ENCODE results near the gene PRKAR2A.
"Not testable (repeated sequence)": the region's sequence is repeated elsewhere in the genome, so short reads cannot be mapped to it uniquely, and the experiment has no call there.

PRKAR2A gene

DNA sequence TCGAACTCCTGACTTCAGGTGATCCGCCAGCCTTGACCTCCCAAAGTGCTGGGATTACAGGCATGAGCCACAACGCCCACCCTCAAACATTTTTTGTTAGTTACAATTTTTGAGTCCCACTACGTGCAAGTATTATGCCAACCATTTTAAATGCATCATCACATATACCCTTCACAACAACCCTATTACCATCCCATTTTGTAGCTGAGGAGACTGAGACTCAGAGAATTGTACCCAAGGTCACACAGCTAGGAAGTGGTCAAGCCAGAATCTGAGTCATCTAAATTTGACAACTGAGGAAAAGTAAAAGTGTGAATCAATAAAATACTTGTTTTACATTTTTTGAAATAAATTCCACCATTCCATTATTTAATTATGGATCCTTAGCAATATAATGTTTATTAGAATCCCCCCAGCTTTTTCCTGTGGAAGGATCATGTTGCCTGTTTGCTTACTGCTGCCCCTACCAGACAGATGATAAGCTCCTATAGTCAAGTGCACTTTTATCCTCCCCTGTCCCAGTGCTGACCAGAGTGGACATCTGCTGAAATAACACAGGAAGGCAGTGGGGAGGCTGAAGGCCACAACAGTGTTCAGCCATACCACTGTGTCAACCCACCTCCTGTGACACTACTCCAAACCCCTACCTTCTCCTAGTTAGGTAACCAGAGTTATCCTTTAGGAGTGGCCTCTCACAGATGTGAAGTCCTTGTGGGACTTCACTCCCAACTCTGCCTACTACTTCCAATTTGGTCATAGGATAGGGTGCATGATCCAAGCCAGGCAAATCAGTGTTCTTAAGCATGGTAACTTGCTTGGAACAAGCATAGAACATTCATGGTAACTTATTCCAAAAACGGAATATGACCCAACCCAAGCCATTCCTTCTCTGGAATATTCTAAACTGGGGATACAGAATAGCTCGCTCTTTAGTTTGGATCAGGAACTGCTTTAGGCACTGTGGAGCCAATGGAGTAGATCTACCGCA is 28.1 kb downstream of the PRKAR2A start:
- no peak for DNase-seq (ENCODE audit: low read depth)
- no peak overlapping the region for H3K4me3 ChIP-seq (ENCODE audit: low read length)
- TF ChIP-seq, protein P1, sequence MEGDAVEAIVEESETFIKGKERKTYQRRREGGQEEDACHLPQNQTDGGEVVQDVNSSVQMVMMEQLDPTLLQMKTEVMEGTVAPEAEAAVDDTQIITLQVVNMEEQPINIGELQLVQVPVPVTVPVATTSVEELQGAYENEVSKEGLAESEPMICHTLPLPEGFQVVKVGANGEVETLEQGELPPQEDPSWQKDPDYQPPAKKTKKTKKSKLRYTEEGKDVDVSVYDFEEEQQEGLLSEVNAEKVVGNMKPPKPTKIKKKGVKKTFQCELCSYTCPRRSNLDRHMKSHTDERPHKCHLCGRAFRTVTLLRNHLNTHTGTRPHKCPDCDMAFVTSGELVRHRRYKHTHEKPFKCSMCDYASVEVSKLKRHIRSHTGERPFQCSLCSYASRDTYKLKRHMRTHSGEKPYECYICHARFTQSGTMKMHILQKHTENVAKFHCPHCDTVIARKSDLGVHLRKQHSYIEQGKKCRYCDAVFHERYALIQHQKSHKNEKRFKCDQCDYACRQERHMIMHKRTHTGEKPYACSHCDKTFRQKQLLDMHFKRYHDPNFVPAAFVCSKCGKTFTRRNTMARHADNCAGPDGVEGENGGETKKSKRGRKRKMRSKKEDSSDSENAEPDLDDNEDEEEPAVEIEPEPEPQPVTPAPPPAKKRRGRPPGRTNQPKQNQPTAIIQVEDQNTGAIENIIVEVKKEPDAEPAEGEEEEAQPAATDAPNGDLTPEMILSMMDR (conservative IDR thresholded peaks at IDR 0.05; ENCODE audit: low read depth, low read length): no peak

DNA sequence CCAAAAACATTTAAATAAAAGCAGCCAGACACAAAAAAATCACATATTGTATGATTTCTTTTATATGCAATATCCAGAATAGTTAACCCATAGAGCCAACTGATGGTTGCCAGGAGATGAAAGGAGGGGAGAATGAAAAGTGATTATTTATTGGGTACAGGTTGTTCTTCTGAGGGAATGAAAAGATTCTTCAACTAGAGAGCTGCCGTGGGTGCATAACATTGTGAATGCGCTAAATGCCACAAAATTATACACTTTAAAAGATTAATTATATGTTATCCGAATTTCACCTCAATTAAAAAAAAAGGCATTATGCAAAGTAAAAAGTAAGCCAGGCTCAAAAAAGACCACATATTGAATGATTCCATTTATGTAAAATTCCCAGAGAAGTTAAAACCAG is 36.1 kb downstream of the PRKAR2A start:
- TF ChIP-seq, protein P1 (conservative IDR thresholded peaks at IDR 0.05; ENCODE audit: low read depth, low read length): no peak
- DNase-seq (ENCODE audit: low read depth): no peak
- H3K4me3 ChIP-seq (ENCODE audit: low read length): no peak overlapping the region

DNA sequence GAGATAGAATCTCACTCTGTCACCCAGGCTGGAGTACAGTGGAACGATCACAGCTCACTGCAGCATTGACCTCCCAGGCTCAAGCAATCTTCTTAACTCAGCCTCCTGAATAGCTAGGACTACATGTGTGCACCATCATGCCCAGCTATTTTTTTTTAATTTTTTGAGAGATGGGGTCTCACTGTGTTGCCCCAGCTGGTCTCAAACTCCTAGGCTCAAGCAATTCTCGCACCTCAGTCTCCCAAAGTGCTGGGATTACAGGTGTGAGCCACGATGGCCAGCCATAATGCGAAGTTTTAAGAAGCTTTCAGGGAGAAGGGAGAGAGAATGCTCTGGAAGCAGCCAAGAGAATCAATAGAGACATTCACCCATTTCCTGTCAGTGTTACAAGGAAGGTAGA is 42.7 kb downstream of the PRKAR2A start:
- TF ChIP-seq, protein P1 (conservative IDR thresholded peaks at IDR 0.05; ENCODE audit: low read depth, low read length): no peak
- no peak for DNase-seq (ENCODE audit: low read depth)
- no peak overlapping the region for H3K4me3 ChIP-seq (ENCODE audit: low read length)

DNA sequence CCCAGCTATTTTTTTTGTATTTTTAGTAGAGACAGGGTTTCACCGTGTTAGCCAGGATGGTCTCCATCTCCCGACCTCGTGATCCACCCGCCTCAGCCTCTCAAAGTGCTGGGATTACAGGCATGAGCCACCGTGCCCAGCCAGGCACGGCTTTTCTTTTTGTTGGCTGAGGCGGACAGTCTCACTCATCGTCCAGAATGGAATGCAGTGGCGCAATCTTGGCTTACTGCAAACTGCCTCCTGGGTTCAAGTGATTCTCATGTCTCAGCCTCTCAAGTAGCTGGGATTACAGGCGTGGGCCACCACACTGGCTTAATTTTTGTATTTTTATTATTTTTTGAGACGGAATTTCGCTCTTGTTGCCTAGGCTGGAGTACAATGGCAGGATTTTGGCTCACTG is 46.8 kb downstream of the PRKAR2A start:
- DNase-seq (ENCODE audit: low read depth); H3K4me3 ChIP-seq (ENCODE audit: low read length): not testable (repeated sequence)

DNA sequence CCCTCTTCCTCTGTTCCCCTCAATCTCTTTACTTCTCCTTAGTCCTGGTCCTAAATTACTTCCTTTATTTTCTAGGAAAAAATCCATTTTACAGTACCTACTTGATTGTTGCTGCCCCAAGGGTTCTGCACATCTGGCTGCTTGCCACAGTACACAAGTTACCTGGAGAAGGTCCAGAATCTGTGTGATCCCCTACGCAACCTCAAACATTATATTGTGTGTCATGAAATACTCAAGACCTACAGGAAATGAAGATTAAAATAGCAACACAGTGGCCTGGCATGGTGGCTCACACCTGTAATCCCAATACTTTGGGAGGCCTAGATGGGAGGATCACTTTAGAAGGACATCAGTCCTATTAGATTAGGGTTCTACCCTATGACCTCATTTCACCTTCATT is 48.7 kb downstream of the PRKAR2A start:
- TF ChIP-seq, protein P1 (conservative IDR thresholded peaks at IDR 0.05; ENCODE audit: low read depth, low read length): no peak
- DNase-seq (ENCODE audit: low read depth): no peak
- no peak overlapping the region for H3K4me3 ChIP-seq (ENCODE audit: low read length)

DNA sequence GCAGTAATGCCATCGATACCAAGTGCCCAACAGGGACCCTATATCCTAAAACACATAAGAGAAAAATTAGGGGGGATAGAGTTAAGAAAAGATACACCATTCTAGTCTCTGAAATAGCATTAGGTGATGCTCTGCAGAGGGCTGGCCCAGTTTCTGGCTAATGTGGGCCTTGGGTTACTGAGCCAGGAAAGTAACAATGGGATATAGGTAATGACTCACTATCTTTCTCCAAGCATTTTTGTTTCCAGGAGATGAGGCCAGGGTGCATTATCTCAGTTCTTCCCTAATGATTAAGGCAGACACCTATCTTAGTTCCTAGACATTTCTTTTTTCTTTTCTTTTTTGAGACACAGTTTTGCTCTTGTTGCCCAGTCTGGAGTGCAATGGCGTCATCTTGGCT is 50.0 kb downstream of the PRKAR2A start:
- TF ChIP-seq, protein P1 (conservative IDR thresholded peaks at IDR 0.05; ENCODE audit: low read depth, low read length): no peak
- H3K4me3 ChIP-seq (ENCODE audit: low read length): no peak overlapping the region
- DNase-seq (ENCODE audit: low read depth): no peak

DNA sequence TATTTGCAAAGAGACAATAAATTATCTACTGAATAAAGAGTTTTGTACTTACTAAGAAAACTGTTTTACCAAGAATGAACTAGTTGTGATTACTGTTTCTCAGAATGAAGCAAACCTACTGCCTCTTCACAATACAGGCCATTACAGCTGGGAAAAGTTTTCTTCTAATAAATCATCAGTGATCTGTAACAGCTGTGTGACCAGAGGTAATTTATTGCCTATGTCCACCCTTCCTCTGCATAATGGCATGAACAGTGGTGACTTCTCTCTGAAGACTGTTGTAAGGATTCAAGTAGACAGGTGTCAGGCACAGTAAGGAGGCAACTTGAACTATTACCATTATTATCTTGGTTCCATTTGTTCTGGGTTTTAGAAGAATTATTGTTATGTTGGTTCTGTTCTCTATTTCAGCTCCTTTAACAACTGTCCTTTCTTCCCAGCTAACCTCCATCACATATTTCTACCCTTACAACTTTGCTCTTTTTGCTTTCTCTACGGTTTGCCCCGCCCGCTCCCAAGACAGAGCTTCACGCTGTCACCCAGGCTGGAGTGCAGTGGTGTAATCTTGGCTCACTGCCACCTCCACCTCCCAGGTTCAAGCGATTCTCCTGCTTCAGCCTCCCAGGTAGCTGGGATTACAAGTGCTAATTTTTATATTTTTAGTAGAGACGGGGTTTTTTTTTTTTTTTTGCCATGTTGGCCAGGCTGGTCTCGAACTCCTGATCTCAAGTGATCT is 51.5 kb downstream of the PRKAR2A start:
- DNase-seq (ENCODE audit: low read depth): no peak
- TF ChIP-seq, protein P1 (conservative IDR thresholded peaks at IDR 0.05; ENCODE audit: low read depth, low read length): no peak
- H3K4me3 ChIP-seq (ENCODE audit: low read length): no peak overlapping the region

DNA sequence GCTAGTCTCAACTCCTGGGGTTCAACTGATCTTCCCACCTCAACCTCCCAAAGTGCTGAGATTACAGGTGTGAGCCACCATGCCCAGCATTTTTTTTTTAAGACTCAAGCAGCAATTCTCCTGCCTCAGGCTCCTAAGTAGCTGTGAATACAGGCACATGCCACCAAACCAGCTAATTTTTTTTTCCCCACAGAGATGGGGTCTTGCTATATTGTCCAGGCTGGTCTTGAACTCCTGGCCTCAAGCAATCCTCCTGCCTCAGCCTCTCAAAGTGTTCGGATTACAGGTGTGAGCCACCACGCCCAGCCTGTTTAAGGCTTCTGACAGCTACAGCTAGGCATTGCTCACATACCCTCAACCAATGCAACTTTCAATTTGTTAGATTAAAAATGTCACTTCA is 54.2 kb downstream of the PRKAR2A start:
- not testable (repeated sequence) for H3K4me3 ChIP-seq (ENCODE audit: low read length); DNase-seq (ENCODE audit: low read depth)
